ENCODE data around the gene ST7.
"Not testable (repeated sequence)": the region's sequence is repeated elsewhere in the genome, so short reads cannot be mapped to it uniquely, and the experiment has no call there.

ST7 gene

GRCh38 chr7:117010375-117011133 lies 57.3 kb downstream of the ST7 start:
- no peak for DNase-seq (ENCODE audit: low spot score)

- DNase-seq (ENCODE audit: low spot score): no peak
Observed at GRCh38 chr7:117011419-117012260, 58.3 kb downstream of the ST7 start.

- no peak for DNase-seq (ENCODE audit: low spot score)
Observed at GRCh38 chr7:117012284-117012683, 59.0 kb downstream of the ST7 start.

GRCh38 chr7:117012696-117013095 lies 59.4 kb downstream of the ST7 start:
- DNase-seq (ENCODE audit: low spot score): no peak

GRCh38 chr7:117014099-117014656 lies 60.9 kb downstream of the ST7 start:
- DNase-seq (ENCODE audit: low spot score): no peak

- peak; percentile 82 for DNase-seq (ENCODE audit: low spot score)
Observed at GRCh38 chr7:117014673-117015133, 61.4 kb downstream of the ST7 start.

- no peak for DNase-seq (ENCODE audit: low spot score)
Observed at GRCh38 chr7:117015258-117016184, 62.2 kb downstream of the ST7 start.

GRCh38 chr7:117017017-117017451 lies 63.7 kb downstream of the ST7 start:
- no peak for DNase-seq (ENCODE audit: low spot score)

- DNase-seq (ENCODE audit: low spot score): no peak
Observed at GRCh38 chr7:117017702-117018266, 64.5 kb downstream of the ST7 start.

GRCh38 chr7:117018713-117019112 lies 65.4 kb downstream of the ST7 start:
- DNase-seq (ENCODE audit: low spot score): no peak

GRCh38 chr7:117019287-117019686 lies 66.0 kb downstream of the ST7 start:
- DNase-seq (ENCODE audit: low spot score): no peak

GRCh38 chr7:117019786-117020590 lies 66.7 kb downstream of the ST7 start:
- peak; percentile 97 for DNase-seq (ENCODE audit: low spot score)

- no peak for DNase-seq (ENCODE audit: low spot score)
Observed at GRCh38 chr7:117020591-117020973, 67.3 kb downstream of the ST7 start.

- DNase-seq (ENCODE audit: low spot score): no peak
Observed at GRCh38 chr7:117021366-117021765, 68.1 kb downstream of the ST7 start.

GRCh38 chr7:117021986-117022385 lies 68.7 kb downstream of the ST7 start:
- DNase-seq (ENCODE audit: low spot score): no peak

- DNase-seq (ENCODE audit: low spot score): no peak
Observed at GRCh38 chr7:117023325-117023854, 70.1 kb downstream of the ST7 start.

GRCh38 chr7:117024811-117025210 lies 71.5 kb downstream of the ST7 start:
- DNase-seq (ENCODE audit: low spot score): no peak

- DNase-seq (ENCODE audit: low spot score): no peak
Observed at GRCh38 chr7:117025891-117026290, 72.6 kb downstream of the ST7 start.

GRCh38 chr7:117030346-117030745 lies 77.0 kb downstream of the ST7 start:
- not testable (repeated sequence) for DNase-seq (ENCODE audit: low spot score)

- not testable (repeated sequence) for DNase-seq (ENCODE audit: low spot score)
Observed at GRCh38 chr7:117030793-117031192, 77.5 kb downstream of the ST7 start.
